Transverse colon (tissue), 4 donors: ENCODE results near the gene EDAR.

ENCODE experiments used
- EP300 ChIP-seq: sonication (generic); formaldehyde crosslinking; IDR thresholded peaks from one replicate; pipeline ENCODE4 v1.6.1; 2017; ENCODE audit warnings: antibody characterized with exemption, low read depth
- POLR2A ChIP-seq: fragments of 450-650 bp; IDR thresholded peaks from one replicate; pipeline ENCODE4 v1.6.1; 2016; ENCODE audit warnings: antibody characterized with exemption, mild to moderate bottlenecking, moderate library complexity
- POLR2AphosphoS5 ChIP-seq, 3 donors: sonication (generic); formaldehyde crosslinking; IDR thresholded peaks; one replicate each; pipeline ENCODE4 v1.6.1; 2016; ENCODE audit warnings: antibody characterized with exemption in 3 of 3
- TF ChIP-seq, protein P1 (sequence below), 5 experiments: fragments of 200-600 bp in 3 of 5; fragments of 450-650 bp in 2 of 5; sonication (generic) in 3 of 5; IDR thresholded peaks; 1 replicate in 2 of 5; 2 replicates in 3 of 5; pipeline ENCODE4 v1.5.1; 2016 to 2017; ENCODE audit warnings: antibody characterized with exemption in 5 of 5, inconsistent platforms in 3 of 5, mild to moderate bottlenecking in 2 of 5, moderate library complexity in 1 of 5

DNA sequence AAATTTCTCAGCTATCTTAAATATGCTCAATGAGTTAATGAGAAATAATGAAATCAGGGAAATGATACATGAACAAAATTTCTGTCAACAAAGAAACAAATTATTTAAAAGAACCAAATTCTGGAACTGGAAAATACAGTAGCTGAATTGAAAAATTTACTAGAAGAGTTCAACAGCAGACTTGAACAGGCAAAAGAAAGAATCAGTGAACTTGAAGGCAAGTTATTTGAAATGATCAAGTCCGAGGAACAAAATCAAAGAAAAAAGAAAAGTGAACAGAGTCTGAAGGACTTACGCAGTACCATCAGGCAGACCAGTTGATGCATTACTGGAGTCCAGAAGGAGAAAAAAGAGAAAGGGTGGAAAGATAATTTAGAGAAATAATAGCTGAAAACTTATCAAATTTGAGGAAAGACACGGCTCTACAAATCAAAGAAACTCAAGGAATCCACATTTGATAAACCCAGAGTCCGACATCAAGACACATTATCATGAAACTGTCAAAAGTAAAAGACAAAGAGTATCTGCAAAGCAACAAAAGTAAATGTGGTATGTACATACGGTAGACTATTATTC lies 118.9 kb downstream of the EDAR start:
- TF ChIP-seq, protein P1, sequence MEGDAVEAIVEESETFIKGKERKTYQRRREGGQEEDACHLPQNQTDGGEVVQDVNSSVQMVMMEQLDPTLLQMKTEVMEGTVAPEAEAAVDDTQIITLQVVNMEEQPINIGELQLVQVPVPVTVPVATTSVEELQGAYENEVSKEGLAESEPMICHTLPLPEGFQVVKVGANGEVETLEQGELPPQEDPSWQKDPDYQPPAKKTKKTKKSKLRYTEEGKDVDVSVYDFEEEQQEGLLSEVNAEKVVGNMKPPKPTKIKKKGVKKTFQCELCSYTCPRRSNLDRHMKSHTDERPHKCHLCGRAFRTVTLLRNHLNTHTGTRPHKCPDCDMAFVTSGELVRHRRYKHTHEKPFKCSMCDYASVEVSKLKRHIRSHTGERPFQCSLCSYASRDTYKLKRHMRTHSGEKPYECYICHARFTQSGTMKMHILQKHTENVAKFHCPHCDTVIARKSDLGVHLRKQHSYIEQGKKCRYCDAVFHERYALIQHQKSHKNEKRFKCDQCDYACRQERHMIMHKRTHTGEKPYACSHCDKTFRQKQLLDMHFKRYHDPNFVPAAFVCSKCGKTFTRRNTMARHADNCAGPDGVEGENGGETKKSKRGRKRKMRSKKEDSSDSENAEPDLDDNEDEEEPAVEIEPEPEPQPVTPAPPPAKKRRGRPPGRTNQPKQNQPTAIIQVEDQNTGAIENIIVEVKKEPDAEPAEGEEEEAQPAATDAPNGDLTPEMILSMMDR (IDR thresholded peaks at IDR 0.05), result no peak
- TF ChIP-seq EP300, result no peak
- no peak for TF ChIP-seq POLR2AphosphoS5 (IDR thresholded peaks at IDR 0.05)
- no peak for TF ChIP-seq POLR2A
